SW480 (cell line): ENCODE results near the gene TNFRSF18.

Experiments
- DNase-seq: peaks from one replicate; pipeline ENCODE4 v3.0.0-alpha.2; 2016; ENCODE audit warnings: low spot score

Gene TNFRSF18

GRCh38 chr1:1213345-1214265 lies 7.2 kb upstream of the TNFRSF18 start, which contains the start of gene TNFRSF4:
TNFRSF4 (minus strand) TSS chr1:1214153; CDS start chr1:1214127, 26 bp downstream.
- DNase-seq: peak; percentile 52

- DNase-seq: peak; percentile 52
These were observed 6.5 kb upstream of the TNFRSF18 start for GRCh38 chr1:1212780-1213344.

- no peak for DNase-seq
These were observed 5.4 kb upstream of the TNFRSF18 start for GRCh38 chr1:1211541-1212441.

GRCh38 chr1:1210726-1211540 lies 4.5 kb upstream of the TNFRSF18 start:
- no peak for DNase-seq

GRCh38 chr1:1208713-1209433 lies 2.5 kb upstream of the TNFRSF18 start:
- no peak for DNase-seq

- no peak for DNase-seq
These were observed 1.1 kb upstream of the TNFRSF18 start for GRCh38 chr1:1207571-1207892.

- no peak for DNase-seq
These were observed 657 bp upstream of the TNFRSF18 start for GRCh38 chr1:1206966-1207531.

- DNase-seq: no peak
These were observed 520 bp downstream of the TNFRSF18 start for GRCh38 chr1:1205769-1206375.

- DNase-seq: no peak
These were observed 1.2 kb downstream of the TNFRSF18 start for GRCh38 chr1:1204998-1205768.

GRCh38 chr1:1204425-1204920 lies 1.9 kb downstream of the TNFRSF18 start:
- DNase-seq: no peak

GRCh38 chr1:1203561-1204424 lies 2.6 kb downstream of the TNFRSF18 start:
- DNase-seq: no peak

GRCh38 chr1:1202831-1203560 lies 3.4 kb downstream of the TNFRSF18 start:
- no peak for DNase-seq

- peak; percentile 53 for DNase-seq
These were observed 5.2 kb downstream of the TNFRSF18 start for GRCh38 chr1:1200876-1201810.

GRCh38 chr1:1199961-1200875 lies 6.2 kb downstream of the TNFRSF18 start:
- no peak for DNase-seq
